Lung (tissue), 12 donors: ENCODE results near the gene SLC18A2. TPM values are rescaled to one million over a fixed set of nuclear protein-coding genes. Genes with fewer than 3 reads are reported as not detected.

ENCODE experiments used
- ATAC-seq: fragments of 200-7000 bp; cut with Tn5 transposase; one replicate; pipeline ENCODE4 v1.9.1; 2020; ENCODE audit warnings: moderate number of reproducible peaks; ENCODE audit not compliant: insufficient read depth, low FRiP score
- DNase-seq, 3 donors: peaks; one replicate each; pipeline ENCODE4 v3.0.0-alpha.2; 2013 to 2017
- H3K27ac ChIP-seq, 2 donors: one replicate each; pipeline ENCODE4 v1.5.1; 2013; ENCODE audit warnings: mild to moderate bottlenecking in 2 of 2, moderate library complexity in 2 of 2, control low read depth in 1 of 2, inconsistent platforms in 1 of 2, low read depth in 1 of 2, low read length in 1 of 2
- H3K27me3 ChIP-seq, 3 donors: one replicate each; pipeline ENCODE4 v1.5.1; 2013; ENCODE audit warnings: low read length in 2 of 3; ENCODE audit not compliant: control insufficient read depth in 3 of 3, insufficient read depth in 3 of 3
- H3K36me3 ChIP-seq, 4 donors: one replicate each; pipeline ENCODE4 v1.5.1; 2013; ENCODE audit warnings: low read length in 4 of 4, mild to moderate bottlenecking in 1 of 4, moderate library complexity in 1 of 4; ENCODE audit not compliant: control insufficient read depth in 4 of 4, insufficient read depth in 4 of 4
- H3K4me1 ChIP-seq, 5 donors: one replicate each; pipeline ENCODE4 v1.5.1; 2013; ENCODE audit warnings: low read length in 5 of 5, mild to moderate bottlenecking in 2 of 5, moderate library complexity in 1 of 5; ENCODE audit not compliant: control insufficient read depth in 5 of 5, insufficient read depth in 5 of 5
- H3K4me3 ChIP-seq: one replicate; pipeline ENCODE4 v1.5.1; 2013; ENCODE audit warnings: mild to moderate bottlenecking, control low read depth, moderate library complexity
- H3K9ac ChIP-seq, 2 donors: one replicate each; pipeline ENCODE4 v1.5.1; 2013; ENCODE audit warnings: low read length in 2 of 2, control low read depth in 1 of 2; ENCODE audit not compliant: insufficient read depth in 1 of 2
- H3K9me3 ChIP-seq, 4 donors: one replicate each; pipeline ENCODE4 v1.5.1; 2013; ENCODE audit warnings: low read length in 3 of 4, mild to moderate bottlenecking in 1 of 4, moderate library complexity in 1 of 4; ENCODE audit not compliant: control insufficient read depth in 4 of 4, insufficient read depth in 3 of 4
- WGBS, 2 donors: extraction: QIAGEN DNeasy Blood & Tissue Kit; methylation state at CpG; one replicate each; pipeline ENCODE4 v1.1.7; 2013; 5-methylcytosine and 5-hydroxymethylcytosine counted together
- polyA plus RNA-seq, 2 donors: library from polyadenylated mRNA; stranded (reverse); fragments of 200-250 nt; gene quantifications; one replicate each; pipeline ENCODE4 v1.2.1, GENCODE V29; 2013
- total RNA-seq, 2 donors: library from RNA; depleted of rRNA in 1 of 2; stranded (reverse); fragments of >200 nt in 1 of 2; gene quantifications; one replicate each; pipeline ENCODE4 v1.2.1, GENCODE V29; 2014 to 2021
- TF ChIP-seq, protein P1 (sequence below): IDR thresholded peaks from 2 replicates; pipeline ENCODE4 v1.5.1; 2012; ENCODE audit warnings: mild to moderate bottlenecking; ENCODE audit errors: control extremely low read depth, extremely low read depth
- donor health status: control.
- donor health status: control.
- donor health status: Bipolar disorder and iron deficiency.
- donor health status: healthy.
- donor health status: DM: yes; HTN: yes; CAD: no.

SLC18A2 gene
- total and polyA plus RNA-seq, 4 donors: 0.21 to 3.7 (median 0.65) TPM

DNA sequence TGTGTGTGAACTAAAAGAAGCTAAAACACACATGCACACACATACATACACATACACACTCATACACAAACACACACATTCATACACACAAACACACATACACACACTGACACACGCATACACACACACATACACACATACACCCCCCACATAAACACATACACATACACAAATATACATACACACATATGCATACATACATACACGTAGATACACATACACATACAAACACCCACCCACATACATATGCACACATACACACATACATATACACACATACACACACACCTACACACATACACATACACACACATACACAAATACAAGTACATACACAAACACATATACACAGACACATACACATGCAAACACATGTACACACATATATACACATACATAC is 28.0 kb downstream of the SLC18A2 start:
- TF ChIP-seq, protein P1, sequence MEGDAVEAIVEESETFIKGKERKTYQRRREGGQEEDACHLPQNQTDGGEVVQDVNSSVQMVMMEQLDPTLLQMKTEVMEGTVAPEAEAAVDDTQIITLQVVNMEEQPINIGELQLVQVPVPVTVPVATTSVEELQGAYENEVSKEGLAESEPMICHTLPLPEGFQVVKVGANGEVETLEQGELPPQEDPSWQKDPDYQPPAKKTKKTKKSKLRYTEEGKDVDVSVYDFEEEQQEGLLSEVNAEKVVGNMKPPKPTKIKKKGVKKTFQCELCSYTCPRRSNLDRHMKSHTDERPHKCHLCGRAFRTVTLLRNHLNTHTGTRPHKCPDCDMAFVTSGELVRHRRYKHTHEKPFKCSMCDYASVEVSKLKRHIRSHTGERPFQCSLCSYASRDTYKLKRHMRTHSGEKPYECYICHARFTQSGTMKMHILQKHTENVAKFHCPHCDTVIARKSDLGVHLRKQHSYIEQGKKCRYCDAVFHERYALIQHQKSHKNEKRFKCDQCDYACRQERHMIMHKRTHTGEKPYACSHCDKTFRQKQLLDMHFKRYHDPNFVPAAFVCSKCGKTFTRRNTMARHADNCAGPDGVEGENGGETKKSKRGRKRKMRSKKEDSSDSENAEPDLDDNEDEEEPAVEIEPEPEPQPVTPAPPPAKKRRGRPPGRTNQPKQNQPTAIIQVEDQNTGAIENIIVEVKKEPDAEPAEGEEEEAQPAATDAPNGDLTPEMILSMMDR: no peak
- Histone ChIP-seq H3K27ac (no peak overlapping the region), H3K27me3 (no peaks in the 10 kb centered on the region), H3K9me3 (no peaks in the 10 kb centered on the region), H3K9ac (no peak overlapping the region), H3K4me3 (no peak overlapping the region), H3K4me1 (no peaks in the 10 kb centered on the region), H3K36me3 (no peaks in the 10 kb centered on the region)
- DNase-seq (no peak), ATAC-seq (no peak)
- WGBS, 2 donors: 94 to 100% methylated on average over 2 of the region's 2 CpGs

DNA sequence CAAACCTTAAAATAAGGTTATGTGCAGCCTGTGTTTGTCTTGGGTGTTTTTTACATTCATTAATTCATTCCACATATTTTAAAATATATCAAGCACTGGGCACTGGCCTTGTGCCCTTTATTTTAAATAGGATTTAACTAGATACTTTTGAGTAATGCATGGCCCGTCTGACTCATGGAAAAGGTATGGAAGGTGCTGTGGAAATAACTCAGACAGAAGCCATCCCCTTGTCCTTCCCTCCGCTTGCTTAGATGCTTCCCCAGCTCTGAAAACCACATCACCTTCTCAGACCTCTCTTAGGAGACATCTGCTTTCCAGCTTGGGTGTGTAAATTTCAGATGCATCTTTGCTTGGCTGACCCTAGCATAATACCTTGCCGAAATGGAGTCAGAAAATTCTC is 30.5 kb downstream of the SLC18A2 start:
- no peak overlapping the region for H3K9ac ChIP-seq
- H3K27me3 ChIP-seq: no peaks in the 10 kb centered on the region
- H3K4me1 ChIP-seq: no peaks in the 10 kb centered on the region
- H3K27ac ChIP-seq: no peak overlapping the region
- no peaks in the 10 kb centered on the region for H3K9me3 ChIP-seq
- DNase-seq (no peak), ATAC-seq (no peak)
- no peaks in the 10 kb centered on the region for H3K36me3 ChIP-seq
- TF ChIP-seq, protein P1: no peak
- WGBS, 2 donors: 87 to 98% methylated on average over 3 of the region's 3 CpGs
- H3K4me3 ChIP-seq: no peak overlapping the region

DNA sequence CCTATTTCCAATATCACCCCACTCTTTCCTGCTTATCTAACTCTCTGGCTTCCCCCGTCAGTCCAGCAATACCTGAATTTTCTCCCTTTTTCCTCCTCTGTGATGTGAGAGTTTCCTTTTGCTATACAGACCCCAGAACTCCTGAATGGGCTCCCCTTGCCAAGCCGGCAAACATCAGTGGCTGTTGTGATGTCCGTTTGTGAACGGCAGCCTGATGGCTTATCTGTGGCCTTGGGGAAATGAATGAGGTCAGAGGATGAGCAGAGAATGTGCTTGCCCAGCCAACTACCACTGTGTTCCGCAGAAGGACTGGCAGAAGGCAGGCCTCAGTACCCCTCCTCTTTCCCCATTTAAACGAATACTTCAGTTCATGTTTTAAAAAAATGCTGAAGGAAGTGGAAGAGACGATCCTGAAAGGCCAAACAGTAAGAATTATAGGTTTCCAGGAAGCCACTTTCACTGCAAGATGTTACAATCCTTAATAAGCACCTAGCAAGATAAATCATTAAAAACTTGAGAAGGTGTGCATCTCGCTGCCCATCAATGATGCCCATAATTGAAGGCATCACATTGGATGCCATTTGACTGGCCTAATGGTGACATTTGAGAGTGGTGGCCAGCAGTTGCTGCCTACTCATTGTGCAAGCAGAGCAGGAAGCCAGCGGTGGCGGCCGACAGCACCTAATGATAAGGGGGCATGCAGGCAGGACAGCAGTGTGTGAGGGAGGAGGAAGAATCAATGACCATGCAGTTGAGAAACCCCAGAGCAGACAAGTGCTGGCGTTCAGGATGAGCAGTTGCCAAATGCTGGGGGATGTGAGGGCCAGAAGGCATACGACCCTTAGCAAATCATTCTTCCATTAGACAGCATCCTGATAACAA is 31.5 kb downstream of the SLC18A2 start:
- H3K4me1 ChIP-seq: no peaks in the 10 kb centered on the region
- H3K4me3 ChIP-seq: no peak overlapping the region
- H3K27ac ChIP-seq: no peak overlapping the region
- WGBS, 2 donors: 56 to 60% methylated on average over 13 of the region's 13 CpGs
- H3K36me3 ChIP-seq: no peaks in the 10 kb centered on the region
- DNase-seq (no peak), ATAC-seq (no peak)
- no peaks in the 10 kb centered on the region for H3K9me3 ChIP-seq
- H3K27me3 ChIP-seq: no peaks in the 10 kb centered on the region
- TF ChIP-seq, protein P1: no peak
- H3K9ac ChIP-seq: no peak overlapping the region
